HFFc6 (cell line): ENCODE results near the gene PDE4D. TPM values are rescaled to one million over a fixed set of nuclear protein-coding genes. Genes with fewer than 3 reads are reported as not detected.

Experiments
- DNase-seq: peaks from one replicate; pipeline ENCODE4 v3.0.0-alpha.2; 2018
- H3K27ac Mint-ChIP-seq: 2 replicates; pipeline ENCODE4 v1.8.0; 2020; ENCODE audit warnings: mild to moderate bottlenecking, mixed read lengths
- H3K27me3 Mint-ChIP-seq: 2 replicates; pipeline ENCODE4 v1.8.0; 2021; ENCODE audit warnings: mild to moderate bottlenecking, moderate library complexity, mixed read lengths; ENCODE audit not compliant: insufficient read depth
- H3K36me3 Mint-ChIP-seq: 2 replicates; pipeline ENCODE4 v1.8.0; 2021; ENCODE audit warnings: low read depth, mixed read lengths
- H3K4me1 Mint-ChIP-seq: 2 replicates; pipeline ENCODE4 v1.8.0; 2020; ENCODE audit warnings: low read depth, mixed read lengths
- H3K4me3 Mint-ChIP-seq: 2 replicates; pipeline ENCODE4 v1.8.0; 2020; ENCODE audit warnings: mild to moderate bottlenecking, moderate library complexity, mixed read lengths
- H3K9me3 Mint-ChIP-seq: 2 replicates; pipeline ENCODE4 v1.8.0; 2020; ENCODE audit warnings: mild to moderate bottlenecking, mixed read lengths
- CTCF ChIP-seq: fragments of 200-600 bp; sonication (generic); IDR thresholded peaks from 2 replicates; pipeline ENCODE4 v1.5.0; 2021; ENCODE audit warnings: antibody characterized with exemption, mild to moderate bottlenecking
- total RNA-seq, 6 experiments: library from RNA; stranded (reverse); fragmentation: NEBNext Ultra II Directional; extraction: Animal tissue kit (Norgen Biotek cat#: 25700); gene quantifications; 2 replicates in 1 of 6; 3 replicates in 5 of 6; pipeline ENCODE4 v1.2.3, GENCODE V29; 2021

PDE4D gene
- total RNA-seq, 6 experiments from 2014 or later, result 1.8 to 7.3 (median 6.2) TPM

GRCh38 chr5:59741599-59741998, 151.9 kb downstream of the PDE4D start:
- no peaks in the 10 kb centered on the region for H3K27me3 Mint-ChIP-seq
- TF ChIP-seq CTCF, result no peak
- H3K9me3 Mint-ChIP-seq, result no peaks in the 10 kb centered on the region
- no peak for DNase-seq
- H3K27ac Mint-ChIP-seq, result no peak overlapping the region
- H3K36me3 Mint-ChIP-seq, result no peaks in the 10 kb centered on the region
- no peak overlapping the region for H3K4me3 Mint-ChIP-seq
- H3K4me1 Mint-ChIP-seq, result peaks cover 22% of the 10 kb centered on the region; the same call in 1 of the 2 replicates

GRCh38 chr5:59738024-59738423, 155.5 kb downstream of the PDE4D start:
- Mint-ChIP-seq H3K4me3 (no peak overlapping the region), H3K4me1 (no peaks in the 10 kb centered on the region; the same call in 1 of the 2 replicates), H3K27ac (no peak overlapping the region), H3K9me3 (no peaks in the 10 kb centered on the region), H3K36me3 (no peaks in the 10 kb centered on the region), H3K27me3 (peaks cover under 1% of the 10 kb centered on the region; the same call in 1 of the 2 replicates)
- no peak for DNase-seq
- TF ChIP-seq CTCF, result no peak

GRCh38 chr5:59732806-59733205, 160.7 kb downstream of the PDE4D start:
- no peak for TF ChIP-seq CTCF
- Mint-ChIP-seq H3K27me3 (peaks cover 2% of the 10 kb centered on the region), H3K36me3 (no peaks in the 10 kb centered on the region), H3K4me1 (no peaks in the 10 kb centered on the region; the same call in 1 of the 2 replicates), H3K4me3 (no peak overlapping the region), H3K27ac (no peak overlapping the region; the same call in 1 of the 2 replicates), H3K9me3 (no peaks in the 10 kb centered on the region)
- no peak for DNase-seq

GRCh38 chr5:59732301-59732700, 161.2 kb downstream of the PDE4D start:
- Mint-ChIP-seq H3K9me3 (no peaks in the 10 kb centered on the region), H3K36me3 (no peaks in the 10 kb centered on the region), H3K4me1 (no peaks in the 10 kb centered on the region; the same call in 1 of the 2 replicates), H3K27me3 (peaks cover 2% of the 10 kb centered on the region), H3K4me3 (no peak overlapping the region), H3K27ac (no peak overlapping the region)
- DNase-seq, result no peak
- no peak for TF ChIP-seq CTCF

GRCh38 chr5:59731809-59732208, 161.7 kb downstream of the PDE4D start:
- no peaks in the 10 kb centered on the region for H3K9me3 Mint-ChIP-seq
- no peaks in the 10 kb centered on the region; the same call in 1 of the 2 replicates for H3K4me1 Mint-ChIP-seq
- H3K4me3 Mint-ChIP-seq, result no peak overlapping the region
- no peak overlapping the region for H3K27ac Mint-ChIP-seq
- TF ChIP-seq CTCF, result no peak
- DNase-seq, result no peak
- peaks cover 2% of the 10 kb centered on the region for H3K27me3 Mint-ChIP-seq
- H3K36me3 Mint-ChIP-seq, result no peaks in the 10 kb centered on the region

GRCh38 chr5:59729820-59730219, 163.7 kb downstream of the PDE4D start:
- no peaks in the 10 kb centered on the region for H3K36me3 Mint-ChIP-seq
- H3K4me1 Mint-ChIP-seq, result peaks cover 6% of the 10 kb centered on the region; the same call in 1 of the 2 replicates
- no peaks in the 10 kb centered on the region for H3K9me3 Mint-ChIP-seq
- no peak overlapping the region for H3K27ac Mint-ChIP-seq
- no peak overlapping the region for H3K4me3 Mint-ChIP-seq
- no peak for TF ChIP-seq CTCF
- H3K27me3 Mint-ChIP-seq, result peaks cover 2% of the 10 kb centered on the region
- DNase-seq, result no peak
